Caco-2 (cell line): Measurements from ENCODE around the gene LPGAT1. TPM values are rescaled to one million over a fixed set of nuclear protein-coding genes. Genes with fewer than 3 reads are reported as not detected.

Source experiments
- BruUV-seq: library from RNA; stranded (reverse); fragments of 400-500 nt; replicated peaks from 2 replicates; lab custom pipeline; 2021; lab: Mats Ljungman, UMichigan
- CTCF ChIA-PET: fragments of 300-600 bp; sonication (Branson Sonifier 250); formaldehyde crosslinking; loops from one replicate; lab custom pipeline; 2022; ENCODE audit warnings: antibody characterized with exemption; lab: Charles Lee
- POLR2A ChIA-PET: fragments of 300-600 bp; sonication (Branson Sonifier 250); formaldehyde crosslinking; loops from one replicate; lab custom pipeline; 2022; ENCODE audit warnings: antibody characterized with exemption; lab: Charles Lee
- DNase-seq, 2 experiments: peaks; one replicate each; pipeline versions ENCODE4 v3.0.0 to v3.0.0-alpha.2; 2020 to 2022
- H3K27me3 ChIP-seq: replicated peaks from 2 replicates; pipeline ENCODE4 v1.6.0; 2011; ENCODE audit warnings: low read length; ENCODE audit not compliant: control insufficient read depth, insufficient read depth
- H3K36me3 ChIP-seq: 2 replicates; pipeline ENCODE4 v1.5.1; 2011; ENCODE audit warnings: low read length; ENCODE audit not compliant: control insufficient read depth, insufficient read depth
- H3K4me1 ChIP-seq: fragments of 250-450 bp; sonication (Bioruptor Pico); 2 replicates; pipeline ENCODE4 v1.5.1; 2020; ENCODE audit warnings: mild to moderate bottlenecking
- H3K4me3 ChIP-seq: 2 replicates; pipeline ENCODE4 v1.5.1; 2011; ENCODE audit warnings: low read depth, mild to moderate bottlenecking, control low read depth, low read length
- H3K9me3 ChIP-seq: fragments of 250-450 bp; sonication (Bioruptor Pico); 2 replicates; pipeline ENCODE4 v1.5.1; 2020; ENCODE audit warnings: mild to moderate bottlenecking, moderate library complexity
- H3K27ac Mint-ChIP-seq: one replicate; pipeline ENCODE4 v1.8.0; 2022; ENCODE audit warnings: mixed read lengths; ENCODE audit not compliant: unreplicated experiment
- H3K27me3 Mint-ChIP-seq: one replicate; pipeline ENCODE4 v1.8.0; 2022; ENCODE audit warnings: mixed read lengths; ENCODE audit not compliant: insufficient read depth, unreplicated experiment
- H3K36me3 Mint-ChIP-seq: one replicate; pipeline ENCODE4 v1.8.0; 2022; ENCODE audit warnings: mild to moderate bottlenecking, mixed read lengths; ENCODE audit not compliant: insufficient read depth, unreplicated experiment
- H3K4me1 Mint-ChIP-seq: one replicate; pipeline ENCODE4 v1.8.0; 2022; ENCODE audit warnings: low read depth, mixed read lengths; ENCODE audit not compliant: unreplicated experiment
- H3K4me3 Mint-ChIP-seq: one replicate; pipeline ENCODE4 v1.8.0; 2022; ENCODE audit warnings: mild to moderate bottlenecking, moderate library complexity, mixed read lengths; ENCODE audit not compliant: unreplicated experiment
- H3K9me3 Mint-ChIP-seq: one replicate; pipeline ENCODE4 v1.8.0; 2022; ENCODE audit warnings: mixed read lengths; ENCODE audit not compliant: unreplicated experiment
- CTCF ChIP-seq, 2 experiments: fragments of 200-600 bp in 1 of 2; IDR thresholded peaks; 1 replicate in 1 of 2; 2 replicates in 1 of 2; pipeline versions ENCODE4 v1.5.1 to v1.8.0; 2011 to 2022; ENCODE audit warnings: antibody characterized with exemption in 1 of 2, control low read depth in 1 of 2, inconsistent platforms in 1 of 2, low read depth in 1 of 2, low read length in 1 of 2, mild to moderate bottlenecking in 1 of 2, moderate library complexity in 1 of 2; ENCODE audit not compliant: insufficient read depth in 1 of 2, severe bottlenecking in 1 of 2, unreplicated experiment in 1 of 2
- intact Hi-C: fragments of 100-400 bp; cut with micrococcal nuclease; formaldehyde crosslinking; loops from one replicate; pipeline ENCODE4 v1.10.0; 2022; ENCODE audit not compliant: unreplicated experiment
- total RNA-seq: library from RNA; stranded (reverse); gene quantifications from 2 replicates; pipeline ENCODE4 v1.2.3, GENCODE V29; 2022

Gene LPGAT1
- total RNA-seq, 1 experiment from 2014 or later = 25.6 TPM

- H3K9me3 Mint-ChIP-seq = no peaks in the 10 kb centered on the region
- Histone ChIP-seq H3K4me3 (no peak overlapping the region), H3K36me3 (no peaks in the 10 kb centered on the region), H3K9me3 (no peaks in the 10 kb centered on the region), H3K4me1 (no peaks in the 10 kb centered on the region), H3K27me3 (no peaks in the 10 kb centered on the region)
- no peak for DNase-seq
- H3K4me3 Mint-ChIP-seq = no peak overlapping the region
- no peaks in the 10 kb centered on the region for H3K4me1 Mint-ChIP-seq
- TF ChIP-seq CTCF (IDR thresholded peaks at IDR 0.05; ENCODE audit: insufficient read depth in 1 of 2, low read depth in 1 of 2, low read length in 1 of 2, severe bottlenecking in 1 of 2, unreplicated experiment in 1 of 2) = no peak
- ChIA-PET CTCF (interaction anchor here (0.8 kb wide), 1 partner anchor 327 kb away, joined by 3 read pairs; the partner anchor contains the start of genes DTL and INTS7), POLR2A (no interaction called here)
- no peak overlapping the region for H3K27ac Mint-ChIP-seq
- no peaks in the 10 kb centered on the region for H3K27me3 Mint-ChIP-seq
- intact Hi-C loops = no loop called here
- no TSS peak for BruUV-seq
- no peaks in the 10 kb centered on the region for H3K36me3 Mint-ChIP-seq
Observed at GRCh38 chr1:211708006-211708405, 122.6 kb downstream of the LPGAT1 start.

- no peak for DNase-seq
- BruUV-seq = no TSS peak
- no peaks in the 10 kb centered on the region for H3K4me1 ChIP-seq
- Mint-ChIP-seq H3K4me1 (no peaks in the 10 kb centered on the region), H3K27me3 (no peaks in the 10 kb centered on the region), H3K36me3 (no peaks in the 10 kb centered on the region), H3K9me3 (no peaks in the 10 kb centered on the region), H3K27ac (no peak overlapping the region), H3K4me3 (no peak overlapping the region)
- POLR2A ChIA-PET = no interaction called here
- CTCF ChIA-PET = no interaction called here
- H3K27me3 ChIP-seq = no peaks in the 10 kb centered on the region
- H3K36me3 ChIP-seq = no peaks in the 10 kb centered on the region
- intact Hi-C loops = no loop called here
- no peak overlapping the region for H3K4me3 ChIP-seq
- no peaks in the 10 kb centered on the region for H3K9me3 ChIP-seq
- TF ChIP-seq CTCF (IDR thresholded peaks at IDR 0.05; ENCODE audit: insufficient read depth in 1 of 2, low read depth in 1 of 2, low read length in 1 of 2, severe bottlenecking in 1 of 2, unreplicated experiment in 1 of 2) = no peak
Observed at GRCh38 chr1:211705467-211706091, 125.0 kb downstream of the LPGAT1 start.

- Histone ChIP-seq H3K9me3 (no peaks in the 10 kb centered on the region), H3K4me1 (no peaks in the 10 kb centered on the region), H3K27me3 (no peaks in the 10 kb centered on the region), H3K36me3 (no peaks in the 10 kb centered on the region), H3K4me3 (no peak overlapping the region)
- ChIA-PET CTCF (no interaction called here), POLR2A (no interaction called here)
- no TSS peak for BruUV-seq
- H3K27ac Mint-ChIP-seq = no peak overlapping the region
- H3K36me3 Mint-ChIP-seq = no peaks in the 10 kb centered on the region
- TF ChIP-seq CTCF (IDR thresholded peaks at IDR 0.05; ENCODE audit: insufficient read depth in 1 of 2, low read depth in 1 of 2, low read length in 1 of 2, severe bottlenecking in 1 of 2, unreplicated experiment in 1 of 2) = no peak
- intact Hi-C loops = no loop called here
- no peaks in the 10 kb centered on the region for H3K9me3 Mint-ChIP-seq
- no peak for DNase-seq
- no peaks in the 10 kb centered on the region for H3K4me1 Mint-ChIP-seq
- no peaks in the 10 kb centered on the region for H3K27me3 Mint-ChIP-seq
- no peak overlapping the region for H3K4me3 Mint-ChIP-seq
Observed at GRCh38 chr1:211704543-211704942, 126.0 kb downstream of the LPGAT1 start.
